MM.1S (cell line): Measurements from ENCODE around the gene ALDH1B1.

ENCODE experiments used
- CTCF ChIP-seq: fragments of 300-600 bp; sonication (generic); IDR thresholded peaks from 2 replicates; pipeline ENCODE4 v1.5.1; 2016; ENCODE audit warnings: antibody characterized with exemption, low read length, mixed read lengths
- EZH2 ChIP-seq: fragments of 300-600 bp; sonication (generic); optimal IDR thresholded peaks from 2 replicates; pipeline ENCODE3; 2017; ENCODE audit warnings: low read depth, mild to moderate bottlenecking, antibody characterized with exemption, low read length, mixed read lengths
- EZH2phosphoT487 ChIP-seq: fragments of 300-600 bp; sonication (generic); IDR thresholded peaks from 2 replicates; pipeline ENCODE4 v1.6.1; 2018; ENCODE audit warnings: antibody characterized with exemption, low read length

GRCh38 chr9:38380872-38381534 lies 11.5 kb upstream of the ALDH1B1 start:
- TF ChIP-seq CTCF (no peak), EZH2 (no peak), EZH2phosphoT487 (no peak)
